CMK (cell line): ENCODE results near the gene ZFP36L2.

Source experiments
- DNase-seq: peaks from one replicate; pipeline ENCODE4 v3.0.0-alpha.2; 2010; ENCODE audit warnings: low read depth

ZFP36L2 gene, protein sequence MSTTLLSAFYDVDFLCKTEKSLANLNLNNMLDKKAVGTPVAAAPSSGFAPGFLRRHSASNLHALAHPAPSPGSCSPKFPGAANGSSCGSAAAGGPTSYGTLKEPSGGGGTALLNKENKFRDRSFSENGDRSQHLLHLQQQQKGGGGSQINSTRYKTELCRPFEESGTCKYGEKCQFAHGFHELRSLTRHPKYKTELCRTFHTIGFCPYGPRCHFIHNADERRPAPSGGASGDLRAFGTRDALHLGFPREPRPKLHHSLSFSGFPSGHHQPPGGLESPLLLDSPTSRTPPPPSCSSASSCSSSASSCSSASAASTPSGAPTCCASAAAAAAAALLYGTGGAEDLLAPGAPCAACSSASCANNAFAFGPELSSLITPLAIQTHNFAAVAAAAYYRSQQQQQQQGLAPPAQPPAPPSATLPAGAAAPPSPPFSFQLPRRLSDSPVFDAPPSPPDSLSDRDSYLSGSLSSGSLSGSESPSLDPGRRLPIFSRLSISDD

DNA sequence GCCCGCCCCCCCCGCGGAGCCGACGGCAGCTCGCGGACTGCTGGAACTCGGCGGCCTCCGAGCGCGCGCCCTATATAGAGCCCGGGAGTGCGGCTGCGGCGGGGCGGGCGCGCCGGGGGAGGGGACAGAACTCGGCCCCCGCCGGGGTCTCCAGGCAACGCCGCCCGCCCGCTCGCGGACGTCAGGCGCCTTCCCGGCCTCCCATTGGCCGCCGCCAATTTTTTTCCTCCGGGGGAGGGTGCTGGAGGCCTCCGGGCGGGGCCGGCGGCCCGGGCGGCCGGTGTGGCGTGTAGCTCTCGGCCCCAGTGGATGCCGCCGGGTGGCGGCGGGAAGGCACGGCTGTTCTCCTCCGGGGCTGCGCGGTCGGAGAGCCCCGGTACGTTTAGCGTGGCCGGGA is at the start of gene ZFP36L2:
Gene ZFP36L2, minus strand, starts transcription at position 49 of the 397 bp plus-strand sequence. CDS start 291 bp downstream, outside the sequence.
- no peak for DNase-seq

DNA sequence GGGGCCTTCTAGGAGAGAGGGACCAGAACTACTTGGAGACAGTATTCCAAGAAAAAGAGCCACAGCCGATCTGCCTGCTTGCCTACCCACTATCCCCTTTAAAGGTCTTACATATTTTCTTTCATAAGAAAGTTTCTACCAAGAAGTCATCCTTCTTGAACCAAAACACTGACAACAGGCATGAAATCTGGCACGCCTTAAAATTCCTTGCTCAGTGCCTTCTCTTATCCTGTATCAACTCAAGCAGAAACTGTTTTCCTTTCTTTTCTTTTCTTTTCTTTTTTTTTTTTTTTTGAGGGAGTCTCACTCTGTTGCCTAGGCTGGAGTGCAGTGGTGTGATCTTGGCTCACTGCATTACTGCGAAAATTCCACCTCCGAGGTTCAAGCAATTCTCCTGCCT is 48.3 kb upstream of the ZFP36L2 start:
- DNase-seq: no peak

DNA sequence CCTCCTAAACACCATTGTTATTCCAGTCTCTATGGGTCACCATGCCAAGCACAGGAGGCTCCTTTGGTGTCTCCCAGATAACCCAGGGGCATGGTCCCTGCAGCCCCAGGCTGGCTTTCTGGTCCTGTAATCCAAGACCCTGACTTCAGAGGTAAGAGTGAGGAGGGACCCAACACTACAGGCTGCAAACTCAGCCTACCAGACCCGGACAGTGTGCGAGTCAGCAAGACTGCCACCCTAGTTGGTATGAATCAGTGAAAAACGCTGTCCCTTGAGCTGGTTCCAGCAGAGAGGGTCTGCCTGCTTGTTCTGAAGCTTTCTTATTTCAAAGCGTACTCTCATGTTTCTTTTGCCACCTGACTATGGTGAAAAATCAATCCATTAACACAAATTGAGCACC is 47.6 kb upstream of the ZFP36L2 start:
- no peak for DNase-seq

DNA sequence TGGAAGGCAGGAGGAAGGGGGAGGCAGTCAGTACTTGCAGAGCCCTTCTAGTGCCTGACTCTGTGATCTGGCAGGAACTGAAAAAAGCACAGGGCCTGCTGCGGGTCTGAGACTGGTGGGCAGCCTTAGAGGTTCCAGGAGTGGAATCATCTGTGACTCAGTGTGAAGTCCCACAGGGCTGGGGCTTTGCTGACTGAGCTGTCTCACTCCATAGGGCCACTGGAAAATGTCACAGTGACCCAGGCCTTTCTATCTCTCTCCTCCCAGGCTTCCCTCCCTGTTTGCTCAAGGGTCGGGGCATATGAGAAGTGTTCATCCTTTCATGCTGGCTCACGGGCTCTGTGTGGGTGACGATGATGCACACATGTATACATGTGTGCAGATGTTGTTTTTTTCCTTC is 47.1 kb upstream of the ZFP36L2 start:
- no peak for DNase-seq

DNA sequence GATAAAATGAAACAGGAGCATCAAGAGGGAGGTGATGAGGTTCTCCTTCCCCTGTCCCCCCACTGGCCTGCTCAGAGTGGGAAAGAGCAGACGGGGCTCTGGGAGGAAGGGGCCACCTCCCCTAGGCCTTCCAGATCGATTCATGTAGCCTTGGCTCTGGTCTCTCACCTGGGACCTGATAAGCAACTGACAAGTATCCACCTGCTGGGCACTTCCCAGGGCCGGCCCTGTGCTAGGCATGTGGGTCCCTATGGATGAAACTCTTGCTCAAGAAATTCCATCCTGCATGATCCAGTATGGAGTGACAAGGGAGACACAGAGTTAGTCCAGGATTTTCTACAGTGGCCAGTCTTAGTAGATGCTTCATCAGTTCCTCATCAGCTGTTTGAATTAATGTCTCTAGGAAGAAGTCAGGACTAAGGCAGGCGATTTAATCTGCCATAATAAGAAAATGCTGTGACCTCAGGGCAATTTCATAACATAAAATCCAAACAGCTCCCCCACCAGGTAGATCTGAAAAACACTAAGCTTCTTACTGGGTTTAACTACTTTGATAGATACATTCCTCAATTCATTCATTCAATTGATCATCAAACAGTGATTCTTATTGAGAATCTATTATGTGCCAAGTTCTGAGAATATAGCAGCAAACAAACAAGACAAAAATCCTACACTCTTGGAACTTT is 44.7 kb upstream of the ZFP36L2 start:
- no peak for DNase-seq

DNA sequence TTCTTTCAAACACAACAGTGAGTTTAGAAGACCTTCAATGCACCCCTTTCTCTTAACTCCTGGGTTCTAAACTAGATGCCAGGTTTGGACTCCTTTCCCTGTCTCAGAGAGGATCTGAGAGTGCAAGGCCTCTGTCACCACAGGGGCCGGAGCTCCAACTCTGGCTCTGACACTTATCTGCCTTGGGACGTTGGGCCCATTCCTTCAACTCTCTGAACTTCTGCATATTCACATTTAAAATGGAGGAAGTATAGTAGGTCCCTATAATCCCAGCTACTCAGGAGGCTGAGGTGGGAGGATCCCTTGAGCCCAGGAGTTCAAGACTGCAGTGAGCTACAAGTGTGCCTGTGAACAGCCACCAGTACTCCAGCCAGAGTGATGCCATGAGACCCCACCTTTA is 44.1 kb upstream of the ZFP36L2 start:
- no peak for DNase-seq

DNA sequence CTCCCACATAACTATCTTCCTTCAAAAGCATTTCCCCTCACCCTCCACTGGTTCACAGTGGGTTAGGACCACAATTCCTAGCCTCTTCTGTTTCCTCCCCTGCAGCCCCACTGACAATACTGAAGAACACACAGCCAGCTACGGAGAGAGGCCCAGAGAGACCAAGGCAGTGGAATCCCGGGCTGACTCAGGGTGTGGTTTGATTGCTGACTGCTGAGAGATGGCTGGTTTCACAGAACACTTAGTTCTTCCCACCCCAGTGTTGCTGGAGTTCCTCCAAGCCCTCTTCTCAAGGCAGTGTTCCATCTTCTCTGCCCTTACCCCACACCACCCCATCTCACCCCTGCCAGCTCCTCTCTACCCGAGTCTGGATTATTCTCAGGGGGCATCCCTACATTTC is 43.3 kb upstream of the ZFP36L2 start:
- DNase-seq: no peak

DNA sequence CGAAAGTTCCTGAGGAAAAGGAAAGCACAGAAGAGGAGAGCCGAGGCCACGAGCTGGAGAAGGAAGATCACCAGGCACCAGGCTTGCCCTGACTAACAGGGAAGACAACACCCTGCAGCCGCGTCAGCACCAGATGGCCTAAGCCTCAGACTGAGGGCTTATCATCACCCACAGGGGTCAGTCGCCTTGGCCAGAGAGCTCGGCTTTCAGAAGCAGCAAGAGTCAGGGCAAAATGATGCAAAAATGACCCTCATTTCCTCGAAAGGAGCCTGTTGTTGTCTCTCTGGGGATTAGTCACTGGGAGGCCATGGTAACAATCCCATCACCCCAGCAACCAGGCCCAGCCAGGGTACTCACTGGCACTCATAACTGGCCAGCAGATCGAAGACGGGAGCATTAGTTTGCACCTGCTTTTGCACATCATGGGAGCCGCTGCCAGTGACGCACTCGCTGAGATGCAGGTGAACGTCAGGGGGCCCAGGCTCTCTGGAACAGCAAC is 42.7 kb upstream of the ZFP36L2 start:
- DNase-seq: no peak

DNA sequence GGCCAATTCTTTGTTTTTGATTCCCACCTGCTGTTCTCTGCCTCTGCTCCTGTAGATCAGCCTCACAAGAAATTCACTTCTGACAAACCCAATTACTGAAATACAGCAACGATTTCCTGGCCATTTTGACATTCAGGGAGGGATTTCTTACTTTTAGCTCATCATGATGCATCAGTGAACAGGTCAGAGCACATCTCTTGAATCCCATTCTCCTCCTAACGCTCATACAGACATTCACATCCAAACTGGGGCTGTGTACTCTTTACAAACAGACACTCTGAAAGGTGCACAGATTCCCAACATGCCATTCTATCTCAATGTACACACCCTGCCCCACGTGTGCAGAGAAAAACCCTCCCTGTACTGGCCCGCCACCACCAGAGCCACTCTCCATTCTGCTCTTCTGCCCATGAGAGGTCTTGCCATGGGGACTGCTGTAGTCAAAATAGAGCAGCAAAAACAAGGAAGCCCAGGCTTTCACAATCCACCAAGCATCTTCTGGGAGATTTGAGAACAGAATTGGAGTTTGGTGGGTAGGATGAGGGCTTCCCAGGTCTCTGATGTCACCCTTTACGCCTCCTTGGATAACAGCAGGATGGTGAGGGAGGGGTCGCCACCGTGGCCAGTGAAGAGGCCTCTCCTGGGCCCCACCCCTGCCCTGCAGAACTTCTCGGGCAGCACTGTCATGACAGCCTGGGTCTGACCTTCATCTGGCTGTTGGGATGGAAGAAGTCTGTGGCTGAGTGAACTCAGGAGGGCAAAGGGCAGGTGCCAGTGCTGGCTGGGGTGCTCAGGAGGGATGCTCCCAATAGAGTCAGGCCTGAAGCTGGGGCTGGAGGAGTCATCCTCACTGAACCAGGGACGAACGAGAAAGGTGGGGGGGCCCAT is 41.9 kb upstream of the ZFP36L2 start:
- DNase-seq: no peak

DNA sequence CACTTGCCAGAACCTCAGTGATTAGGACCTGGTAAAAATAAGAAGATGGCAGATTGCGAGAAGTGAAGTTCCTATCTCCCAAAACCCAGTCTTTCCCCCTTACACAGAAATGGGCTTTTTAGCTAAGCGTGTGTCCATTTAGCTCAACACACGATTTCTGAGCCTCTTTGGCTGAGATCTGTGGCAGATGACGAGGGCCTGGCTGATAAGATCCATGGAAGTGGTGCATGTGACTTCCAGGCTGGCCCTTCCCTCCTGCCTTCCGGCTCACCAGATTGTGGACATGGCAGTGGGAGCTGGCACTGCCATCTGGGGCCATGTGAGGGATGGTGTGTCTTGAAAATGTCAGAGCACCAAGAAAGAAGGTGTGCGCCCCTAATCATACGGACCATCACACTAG is 41.0 kb upstream of the ZFP36L2 start:
- no peak for DNase-seq

DNA sequence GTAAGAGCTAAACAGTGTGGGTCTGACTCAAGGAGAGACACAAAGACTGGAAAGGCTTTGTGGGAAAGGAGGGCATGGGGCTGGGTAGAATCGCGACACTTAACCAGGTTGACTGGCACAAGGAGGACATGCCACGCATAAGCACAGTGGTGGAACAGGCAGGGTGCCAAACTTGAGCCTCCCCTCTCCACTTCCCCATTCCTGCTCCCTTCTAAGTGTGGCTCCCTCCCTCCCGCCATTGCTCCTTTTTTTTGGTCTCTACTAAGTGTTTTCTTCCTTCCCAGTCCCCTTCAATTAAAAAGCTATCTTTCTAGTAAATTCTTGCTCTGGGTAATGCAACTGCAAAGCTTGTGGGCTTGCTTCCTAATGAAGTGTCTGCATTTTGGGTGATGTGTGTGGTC is 40.3 kb upstream of the ZFP36L2 start:
- DNase-seq: no peak

DNA sequence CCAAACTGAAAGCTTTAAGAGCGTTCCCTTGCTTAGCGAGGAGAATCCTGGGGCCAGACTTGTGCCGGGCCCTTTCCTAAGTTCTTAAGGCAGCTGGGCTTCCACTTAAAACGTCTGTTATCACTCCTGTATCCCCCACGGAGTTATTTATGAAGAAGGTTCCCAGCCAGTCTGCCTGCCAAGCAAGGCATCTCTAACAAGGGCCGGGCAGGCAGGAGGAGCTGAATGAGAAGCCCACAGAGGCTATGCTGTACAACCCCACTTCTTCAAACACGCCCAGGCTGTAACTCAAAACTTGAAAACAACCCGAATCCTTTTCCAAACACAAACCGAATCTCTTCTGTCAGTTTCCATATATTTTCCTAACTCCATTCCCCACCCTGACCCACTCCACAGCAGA is 39.0 kb upstream of the ZFP36L2 start:
- DNase-seq: no peak

DNA sequence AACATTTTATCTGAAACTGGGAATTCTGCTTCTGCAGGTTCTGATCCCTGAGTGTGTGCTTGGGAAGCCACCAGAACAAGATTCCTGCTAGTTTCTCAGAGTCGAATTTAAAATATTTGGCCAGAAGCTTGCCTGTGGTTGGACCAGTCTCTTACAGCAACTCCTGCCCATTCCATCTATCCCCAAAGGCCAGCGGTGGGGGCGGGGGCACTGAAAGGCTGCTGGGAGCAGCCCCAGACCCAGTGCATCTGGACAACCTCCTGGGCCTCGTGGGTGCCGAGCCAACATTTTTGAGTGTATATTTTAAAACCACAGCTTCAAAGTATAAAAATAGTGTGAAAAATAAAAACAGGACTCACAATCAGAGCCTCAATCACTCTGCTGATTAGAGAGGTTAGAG is 38.6 kb upstream of the ZFP36L2 start:
- no peak for DNase-seq

DNA sequence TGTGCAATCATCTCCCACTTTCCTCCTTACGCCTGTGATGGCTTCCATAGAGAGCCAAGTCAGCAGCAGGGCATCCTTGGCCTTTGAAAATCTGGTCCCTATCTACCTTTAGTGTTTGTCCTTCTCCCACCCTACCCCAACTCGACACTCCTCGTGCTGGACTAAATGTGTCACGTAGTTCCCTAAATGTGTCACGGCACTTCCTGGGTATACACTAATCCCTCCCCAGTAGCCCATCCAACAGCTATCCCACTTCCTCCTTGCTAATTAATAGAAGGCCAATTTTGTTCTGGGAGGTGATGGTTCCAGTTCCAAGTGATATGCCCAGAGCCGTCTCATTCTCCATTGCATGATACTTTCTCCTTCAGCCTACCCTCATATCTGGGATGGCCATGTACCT is 36.5 kb upstream of the ZFP36L2 start:
- no peak for DNase-seq

DNA sequence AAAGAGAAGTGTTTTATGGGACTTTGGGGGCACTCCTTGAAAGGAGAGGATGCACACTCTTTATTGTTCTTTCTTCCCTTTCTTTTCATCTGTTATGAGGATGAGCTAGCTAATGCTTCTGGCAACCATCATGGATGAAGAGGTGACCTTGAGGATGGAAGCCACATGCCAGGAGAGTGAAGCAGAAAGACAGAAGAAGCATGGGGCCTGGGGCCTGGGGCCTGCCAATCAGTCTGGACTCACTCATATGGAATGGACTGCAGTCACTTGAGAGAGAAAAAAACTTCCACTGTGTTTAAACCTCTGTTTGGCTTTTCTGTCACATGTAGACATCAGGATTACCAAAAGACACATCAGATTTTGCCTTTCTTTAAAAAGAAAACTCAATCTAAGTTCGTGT is 35.8 kb upstream of the ZFP36L2 start:
- DNase-seq: no peak

DNA sequence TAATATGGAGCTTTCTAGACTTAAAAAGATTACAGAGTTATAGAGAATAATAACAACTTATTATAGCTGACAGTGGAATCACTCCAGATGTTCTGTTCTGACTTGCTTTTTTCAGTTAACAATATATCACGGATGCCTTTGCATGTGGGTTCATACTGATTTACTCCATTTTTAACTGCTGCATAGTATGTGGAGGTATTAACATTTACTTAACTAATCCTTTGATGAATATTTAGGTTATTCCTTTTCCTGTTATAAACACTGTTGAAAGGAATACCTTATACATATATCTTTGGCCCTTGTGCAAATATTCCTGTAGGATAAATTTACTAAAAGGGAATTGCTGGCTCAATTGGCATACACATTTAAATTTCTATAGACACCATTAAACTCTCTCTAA is 33.1 kb upstream of the ZFP36L2 start:
- DNase-seq: no peak

DNA sequence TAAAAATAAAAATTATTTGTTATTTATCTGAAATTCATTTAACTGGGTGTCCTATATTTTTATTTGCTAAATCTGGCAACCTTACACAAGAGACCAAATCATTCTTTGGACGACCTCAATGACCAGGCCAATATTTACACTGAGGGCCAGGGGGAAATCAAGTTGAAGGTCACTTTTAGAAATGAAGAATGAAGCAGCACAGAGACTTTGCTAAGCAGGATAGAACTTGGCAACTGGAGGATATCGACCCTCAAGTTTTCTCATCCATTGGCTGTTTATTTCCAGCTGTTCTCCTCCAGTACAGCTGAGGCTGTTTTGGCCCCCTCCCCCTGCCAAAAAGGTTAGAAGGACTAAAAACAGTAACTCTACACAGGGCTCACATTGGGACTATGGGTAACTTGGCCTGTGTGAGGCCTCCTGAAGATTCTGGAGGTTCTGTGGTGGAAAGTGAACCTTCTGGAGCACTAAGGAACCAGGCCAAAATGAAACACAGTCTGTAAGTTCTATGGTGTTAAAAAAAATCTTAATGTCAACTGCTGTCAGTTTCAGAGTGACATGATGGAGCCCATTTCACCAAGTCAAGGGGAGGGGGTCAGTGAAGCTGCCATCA is 32.2 kb upstream of the ZFP36L2 start:
- DNase-seq: no peak

DNA sequence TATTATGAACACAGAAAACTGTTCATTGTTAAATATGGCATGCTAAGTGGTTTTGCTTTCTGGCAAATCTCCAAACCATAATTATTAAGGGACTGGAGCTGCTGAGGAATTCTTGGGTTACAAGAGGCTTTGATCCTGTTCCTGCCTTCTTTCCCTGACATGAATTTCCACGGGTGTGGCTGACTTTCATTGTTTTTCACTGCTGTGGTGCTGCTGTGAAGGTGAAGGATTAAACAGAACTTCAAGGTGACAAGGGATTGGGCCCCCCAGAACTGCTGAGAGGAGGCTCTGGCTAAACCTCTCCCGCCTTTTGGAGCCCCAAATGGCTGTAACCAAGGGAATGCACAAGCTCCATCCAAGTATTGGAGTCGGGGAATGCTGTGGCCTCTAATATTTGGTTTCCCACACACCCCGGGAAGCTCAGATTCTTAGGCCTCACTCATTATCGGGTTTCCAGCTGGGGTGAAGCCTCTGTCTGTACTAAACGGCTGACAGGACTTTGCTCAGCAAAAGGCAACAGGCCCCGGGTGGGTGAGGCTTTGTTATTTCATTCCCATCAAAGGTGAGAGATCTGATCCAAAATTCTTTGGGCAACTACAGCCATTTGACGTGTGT is 29.0 kb upstream of the ZFP36L2 start:
- no peak for DNase-seq

DNA sequence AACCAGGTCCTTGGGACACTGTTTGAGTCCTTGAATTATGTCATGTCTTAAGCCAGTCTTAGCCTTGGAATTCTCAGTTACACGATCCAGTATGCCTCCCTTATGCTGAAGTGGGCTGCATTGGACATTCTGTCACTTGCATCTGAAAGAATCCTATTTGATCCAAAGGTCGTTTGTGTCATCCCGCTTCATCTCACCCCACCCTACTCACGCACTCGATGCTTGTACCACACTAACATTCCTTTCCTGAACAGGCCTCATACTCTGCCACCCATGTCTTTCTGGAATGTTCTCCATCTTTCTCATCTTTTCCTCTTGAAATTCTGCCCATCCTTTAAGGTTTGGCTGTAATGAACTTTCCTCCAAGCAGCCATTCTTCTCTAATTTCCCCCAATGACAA is 27.9 kb upstream of the ZFP36L2 start:
- DNase-seq: no peak

DNA sequence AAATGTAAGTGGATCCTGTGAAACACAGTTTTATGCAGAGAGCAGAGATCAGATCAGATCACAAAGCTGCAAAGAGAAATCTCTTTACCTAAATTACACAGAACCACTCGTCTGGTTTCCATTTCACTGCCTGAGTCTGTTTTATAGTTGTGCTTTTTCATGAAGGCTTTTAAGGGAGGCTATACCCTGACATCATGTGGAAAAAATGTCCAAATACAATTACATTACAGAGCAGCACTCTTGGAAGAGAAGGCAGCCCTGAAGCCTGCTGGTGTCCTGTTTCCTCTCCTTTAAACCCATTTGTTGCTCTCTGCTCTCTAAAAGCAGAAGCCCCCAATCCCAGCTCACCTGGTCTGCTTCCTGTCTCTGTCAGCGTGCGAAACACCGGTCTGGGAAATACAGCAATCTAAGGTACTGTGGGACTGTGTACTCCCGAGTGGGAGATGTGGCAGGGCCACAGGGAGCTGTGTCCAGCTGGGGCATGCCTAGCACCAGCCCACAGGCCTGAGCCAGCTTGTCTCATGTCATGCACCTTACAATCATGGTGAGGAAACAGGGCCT is 24.8 kb upstream of the ZFP36L2 start:
- no peak for DNase-seq

DNA sequence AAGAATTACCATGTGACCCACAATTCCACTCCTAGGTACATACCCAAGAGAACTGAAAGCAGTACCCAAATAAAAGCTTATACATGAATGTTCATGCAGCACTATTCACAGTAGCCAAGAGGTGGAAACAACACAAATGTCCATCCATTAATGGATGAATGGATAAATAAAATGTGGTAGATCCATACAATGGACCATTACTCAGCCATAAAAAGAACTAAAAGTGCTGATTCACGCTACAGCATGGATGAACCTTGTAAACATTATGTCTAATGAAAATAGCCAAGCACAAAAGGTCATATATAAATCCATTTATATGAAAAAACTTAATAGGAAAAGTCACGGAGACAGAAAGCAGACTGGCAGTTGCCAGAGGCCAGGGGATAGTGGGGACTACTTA is 23.6 kb upstream of the ZFP36L2 start:
- DNase-seq: no peak
